ENCODE results near the gene GHDC. TPM values are rescaled to one million over a fixed set of nuclear protein-coding genes. Genes with fewer than 3 reads are reported as not detected.

The GHDC gene
- total and polyA plus RNA-seq, 2 of the 8 experiments (the other 6 are each of a cell fraction or from before 2014, with no cell fraction given) = 7.4 to 8.1 TPM

DNA sequence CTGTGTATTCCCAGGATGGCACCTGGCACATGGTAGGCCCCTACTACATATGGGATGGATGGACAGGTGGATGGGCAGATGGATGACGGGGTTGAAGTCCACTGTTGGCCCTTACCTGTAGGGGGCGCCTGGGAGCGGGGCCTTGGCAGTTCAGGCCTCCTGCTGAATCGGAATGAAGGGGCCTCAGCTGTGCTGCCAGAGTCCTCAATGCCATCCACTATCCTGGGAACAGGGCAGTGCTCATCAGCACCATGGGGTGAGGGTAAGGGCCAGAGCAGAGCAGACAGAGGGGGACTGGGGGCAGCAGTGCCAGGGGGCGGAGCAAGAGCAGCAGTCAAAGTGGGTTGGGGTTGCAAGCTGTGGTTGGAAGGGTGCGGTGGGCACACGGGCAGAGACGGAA, 31.2 kb downstream of the GHDC start (continued):
- TF ChIP-seq, protein P1, sequence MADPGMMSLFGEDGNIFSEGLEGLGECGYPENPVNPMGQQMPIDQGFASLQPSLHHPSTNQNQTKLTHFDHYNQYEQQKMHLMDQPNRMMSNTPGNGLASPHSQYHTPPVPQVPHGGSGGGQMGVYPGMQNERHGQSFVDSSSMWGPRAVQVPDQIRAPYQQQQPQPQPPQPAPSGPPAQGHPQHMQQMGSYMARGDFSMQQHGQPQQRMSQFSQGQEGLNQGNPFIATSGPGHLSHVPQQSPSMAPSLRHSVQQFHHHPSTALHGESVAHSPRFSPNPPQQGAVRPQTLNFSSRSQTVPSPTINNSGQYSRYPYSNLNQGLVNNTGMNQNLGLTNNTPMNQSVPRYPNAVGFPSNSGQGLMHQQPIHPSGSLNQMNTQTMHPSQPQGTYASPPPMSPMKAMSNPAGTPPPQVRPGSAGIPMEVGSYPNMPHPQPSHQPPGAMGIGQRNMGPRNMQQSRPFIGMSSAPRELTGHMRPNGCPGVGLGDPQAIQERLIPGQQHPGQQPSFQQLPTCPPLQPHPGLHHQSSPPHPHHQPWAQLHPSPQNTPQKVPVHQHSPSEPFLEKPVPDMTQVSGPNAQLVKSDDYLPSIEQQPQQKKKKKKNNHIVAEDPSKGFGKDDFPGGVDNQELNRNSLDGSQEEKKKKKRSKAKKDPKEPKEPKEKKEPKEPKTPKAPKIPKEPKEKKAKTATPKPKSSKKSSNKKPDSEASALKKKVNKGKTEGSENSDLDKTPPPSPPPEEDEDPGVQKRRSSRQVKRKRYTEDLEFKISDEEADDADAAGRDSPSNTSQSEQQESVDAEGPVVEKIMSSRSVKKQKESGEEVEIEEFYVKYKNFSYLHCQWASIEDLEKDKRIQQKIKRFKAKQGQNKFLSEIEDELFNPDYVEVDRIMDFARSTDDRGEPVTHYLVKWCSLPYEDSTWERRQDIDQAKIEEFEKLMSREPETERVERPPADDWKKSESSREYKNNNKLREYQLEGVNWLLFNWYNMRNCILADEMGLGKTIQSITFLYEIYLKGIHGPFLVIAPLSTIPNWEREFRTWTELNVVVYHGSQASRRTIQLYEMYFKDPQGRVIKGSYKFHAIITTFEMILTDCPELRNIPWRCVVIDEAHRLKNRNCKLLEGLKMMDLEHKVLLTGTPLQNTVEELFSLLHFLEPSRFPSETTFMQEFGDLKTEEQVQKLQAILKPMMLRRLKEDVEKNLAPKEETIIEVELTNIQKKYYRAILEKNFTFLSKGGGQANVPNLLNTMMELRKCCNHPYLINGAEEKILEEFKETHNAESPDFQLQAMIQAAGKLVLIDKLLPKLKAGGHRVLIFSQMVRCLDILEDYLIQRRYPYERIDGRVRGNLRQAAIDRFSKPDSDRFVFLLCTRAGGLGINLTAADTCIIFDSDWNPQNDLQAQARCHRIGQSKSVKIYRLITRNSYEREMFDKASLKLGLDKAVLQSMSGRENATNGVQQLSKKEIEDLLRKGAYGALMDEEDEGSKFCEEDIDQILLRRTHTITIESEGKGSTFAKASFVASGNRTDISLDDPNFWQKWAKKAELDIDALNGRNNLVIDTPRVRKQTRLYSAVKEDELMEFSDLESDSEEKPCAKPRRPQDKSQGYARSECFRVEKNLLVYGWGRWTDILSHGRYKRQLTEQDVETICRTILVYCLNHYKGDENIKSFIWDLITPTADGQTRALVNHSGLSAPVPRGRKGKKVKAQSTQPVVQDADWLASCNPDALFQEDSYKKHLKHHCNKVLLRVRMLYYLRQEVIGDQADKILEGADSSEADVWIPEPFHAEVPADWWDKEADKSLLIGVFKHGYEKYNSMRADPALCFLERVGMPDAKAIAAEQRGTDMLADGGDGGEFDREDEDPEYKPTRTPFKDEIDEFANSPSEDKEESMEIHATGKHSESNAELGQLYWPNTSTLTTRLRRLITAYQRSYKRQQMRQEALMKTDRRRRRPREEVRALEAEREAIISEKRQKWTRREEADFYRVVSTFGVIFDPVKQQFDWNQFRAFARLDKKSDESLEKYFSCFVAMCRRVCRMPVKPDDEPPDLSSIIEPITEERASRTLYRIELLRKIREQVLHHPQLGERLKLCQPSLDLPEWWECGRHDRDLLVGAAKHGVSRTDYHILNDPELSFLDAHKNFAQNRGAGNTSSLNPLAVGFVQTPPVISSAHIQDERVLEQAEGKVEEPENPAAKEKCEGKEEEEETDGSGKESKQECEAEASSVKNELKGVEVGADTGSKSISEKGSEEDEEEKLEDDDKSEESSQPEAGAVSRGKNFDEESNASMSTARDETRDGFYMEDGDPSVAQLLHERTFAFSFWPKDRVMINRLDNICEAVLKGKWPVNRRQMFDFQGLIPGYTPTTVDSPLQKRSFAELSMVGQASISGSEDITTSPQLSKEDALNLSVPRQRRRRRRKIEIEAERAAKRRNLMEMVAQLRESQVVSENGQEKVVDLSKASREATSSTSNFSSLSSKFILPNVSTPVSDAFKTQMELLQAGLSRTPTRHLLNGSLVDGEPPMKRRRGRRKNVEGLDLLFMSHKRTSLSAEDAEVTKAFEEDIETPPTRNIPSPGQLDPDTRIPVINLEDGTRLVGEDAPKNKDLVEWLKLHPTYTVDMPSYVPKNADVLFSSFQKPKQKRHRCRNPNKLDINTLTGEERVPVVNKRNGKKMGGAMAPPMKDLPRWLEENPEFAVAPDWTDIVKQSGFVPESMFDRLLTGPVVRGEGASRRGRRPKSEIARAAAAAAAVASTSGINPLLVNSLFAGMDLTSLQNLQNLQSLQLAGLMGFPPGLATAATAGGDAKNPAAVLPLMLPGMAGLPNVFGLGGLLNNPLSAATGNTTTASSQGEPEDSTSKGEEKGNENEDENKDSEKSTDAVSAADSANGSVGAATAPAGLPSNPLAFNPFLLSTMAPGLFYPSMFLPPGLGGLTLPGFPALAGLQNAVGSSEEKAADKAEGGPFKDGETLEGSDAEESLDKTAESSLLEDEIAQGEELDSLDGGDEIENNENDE (IDR thresholded peaks at IDR 0.05; ENCODE audit: insufficient replicate concordance, low read length) = no peak
- TF ChIP-seq RBBP5 (IDR thresholded peaks at IDR 0.05; ENCODE audit: borderline replicate concordance, low read depth, low read length) = no peak
- no peak for TF ChIP-seq SUZ12 (IDR thresholded peaks at IDR 0.05; ENCODE audit: low read length)
- no peak for TF ChIP-seq RFX5 (IDR thresholded peaks at IDR 0.05; ENCODE audit: borderline replicate concordance, low read depth, low read length)
- no peak for TF ChIP-seq KDM4A (IDR thresholded peaks at IDR 0.05; ENCODE audit: low read depth, low read length, severe bottlenecking)
- TF ChIP-seq FOSL1 (IDR thresholded peaks at IDR 0.05; ENCODE audit: insufficient read depth, low read depth, low read length) = no peak
- TF ChIP-seq TCF12 (IDR thresholded peaks at IDR 0.05; ENCODE audit: low read depth, low read length) = no peak
- no peak for TF ChIP-seq SP1 (IDR thresholded peaks at IDR 0.05; ENCODE audit: low read depth, low read length)
- no peak for TF ChIP-seq POU5F1 (IDR thresholded peaks at IDR 0.05; ENCODE audit: low read depth, low read length)
- no peak for TF ChIP-seq EP300 (IDR thresholded peaks at IDR 0.05; ENCODE audit: borderline replicate concordance in 1 of 2, low read depth in 2 of 2, low read length in 2 of 2)
- no peak for TF ChIP-seq BCL11A (IDR thresholded peaks at IDR 0.05; ENCODE audit: low read depth in 2 of 2, low read length in 2 of 2)
- TF ChIP-seq HDAC2 (IDR thresholded peaks at IDR 0.05; ENCODE audit: borderline replicate concordance in 1 of 2, low read depth in 2 of 2, low read length in 2 of 2) = no peak
